KBM-7 (cell line): Measurements from ENCODE around the gene NXNL1.
A peak's percentile ranks its signal among the peaks of the same experiment; 100 is the strongest.

Experiments
- DNase-seq: peaks from one replicate; pipeline ENCODE4 v3.0.0-alpha.2; 2015
- in situ Hi-C: fragments of 300-500 bp; cut with MboI; formaldehyde crosslinking; loops from 2 replicates; pipeline ENCODE4 v1.14.3; 2020; ENCODE audit warnings: low sequenced_read_pairs, low pct_unique_long_range_greater_than_20kb, mixed read lengths

NXNL1 gene

DNA sequence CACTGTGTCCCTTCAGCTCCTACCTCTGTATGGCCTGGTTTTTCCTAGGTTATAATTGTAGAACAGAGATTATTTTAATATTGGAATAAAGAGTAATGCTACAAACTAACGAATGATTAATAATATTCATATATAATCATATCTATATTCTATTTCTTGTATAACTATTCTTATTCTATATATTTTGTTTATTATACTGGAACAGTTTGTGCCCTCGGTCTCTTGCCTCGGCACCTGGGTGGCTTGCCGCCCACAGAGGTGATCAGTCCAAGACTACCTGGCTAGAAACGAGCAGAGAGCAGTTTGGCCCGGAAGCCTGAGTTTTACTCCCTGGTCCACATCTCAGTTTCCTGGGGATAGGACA lies 5.7 kb upstream of the NXNL1 start:
- in situ Hi-C loops = no loop called here
- DNase-seq = no peak

DNA sequence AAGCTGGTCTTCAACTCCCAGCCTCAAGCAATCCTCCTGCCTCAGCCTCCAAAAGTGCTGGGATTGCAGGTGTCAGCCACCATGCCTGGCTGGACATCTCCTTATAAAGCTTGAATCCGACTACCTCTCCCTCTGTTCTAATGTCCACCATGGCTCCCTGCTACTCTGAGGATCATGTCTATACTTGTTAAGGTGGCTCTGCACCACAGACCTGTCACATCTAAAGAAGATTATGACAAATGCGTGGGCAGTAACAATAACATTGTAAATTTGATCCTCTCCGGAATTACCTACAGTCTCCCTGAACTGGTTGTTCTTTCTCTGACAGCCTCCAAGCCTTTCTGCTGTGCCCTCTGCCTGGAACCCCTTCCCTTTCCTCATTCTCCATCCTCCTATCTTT lies 1.8 kb downstream of the NXNL1 start:
- DNase-seq = no peak
- in situ Hi-C loops = no loop called here

DNA sequence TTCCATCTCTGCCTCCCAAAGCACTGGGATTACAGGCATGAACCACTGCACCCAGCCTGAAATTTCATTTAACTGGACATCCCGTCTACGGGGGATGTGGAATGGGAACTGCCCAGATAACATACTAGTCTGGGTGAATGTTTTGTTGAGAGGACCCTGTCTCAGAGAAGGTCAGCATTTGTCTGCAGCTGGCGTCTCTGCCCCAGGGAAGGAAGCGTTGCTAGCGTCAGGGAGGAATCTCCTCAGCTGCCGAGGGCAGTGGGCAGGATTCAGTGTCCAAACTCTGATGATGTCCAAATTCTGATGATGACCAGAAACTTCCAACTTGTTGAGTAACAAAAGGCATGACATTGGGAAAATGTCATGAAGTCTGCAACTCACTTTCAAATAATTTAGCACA lies 3.1 kb downstream of the NXNL1 start:
- in situ Hi-C loops = no loop called here
- DNase-seq = no peak

DNA sequence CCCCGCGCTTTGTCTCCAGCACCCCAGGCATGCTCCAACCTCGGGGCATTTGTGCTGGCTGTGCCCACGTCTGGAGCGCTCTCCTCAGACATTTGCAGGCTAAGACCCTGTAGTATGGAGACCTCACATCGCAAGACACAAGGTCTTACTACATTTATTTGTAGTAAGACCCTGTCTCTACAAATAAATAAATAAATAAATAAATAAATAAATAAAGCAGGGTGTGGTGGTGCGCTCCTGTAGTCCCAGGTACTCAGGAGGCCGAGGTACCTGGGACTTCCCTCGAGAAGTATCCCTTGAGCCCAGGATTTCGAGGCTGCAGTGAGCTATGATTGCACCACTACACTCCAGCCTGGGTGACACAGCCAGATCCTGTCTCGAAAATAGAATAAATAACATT lies 4.6 kb downstream of the NXNL1 start:
- DNase-seq = no peak
- in situ Hi-C loops = no loop called here

DNA sequence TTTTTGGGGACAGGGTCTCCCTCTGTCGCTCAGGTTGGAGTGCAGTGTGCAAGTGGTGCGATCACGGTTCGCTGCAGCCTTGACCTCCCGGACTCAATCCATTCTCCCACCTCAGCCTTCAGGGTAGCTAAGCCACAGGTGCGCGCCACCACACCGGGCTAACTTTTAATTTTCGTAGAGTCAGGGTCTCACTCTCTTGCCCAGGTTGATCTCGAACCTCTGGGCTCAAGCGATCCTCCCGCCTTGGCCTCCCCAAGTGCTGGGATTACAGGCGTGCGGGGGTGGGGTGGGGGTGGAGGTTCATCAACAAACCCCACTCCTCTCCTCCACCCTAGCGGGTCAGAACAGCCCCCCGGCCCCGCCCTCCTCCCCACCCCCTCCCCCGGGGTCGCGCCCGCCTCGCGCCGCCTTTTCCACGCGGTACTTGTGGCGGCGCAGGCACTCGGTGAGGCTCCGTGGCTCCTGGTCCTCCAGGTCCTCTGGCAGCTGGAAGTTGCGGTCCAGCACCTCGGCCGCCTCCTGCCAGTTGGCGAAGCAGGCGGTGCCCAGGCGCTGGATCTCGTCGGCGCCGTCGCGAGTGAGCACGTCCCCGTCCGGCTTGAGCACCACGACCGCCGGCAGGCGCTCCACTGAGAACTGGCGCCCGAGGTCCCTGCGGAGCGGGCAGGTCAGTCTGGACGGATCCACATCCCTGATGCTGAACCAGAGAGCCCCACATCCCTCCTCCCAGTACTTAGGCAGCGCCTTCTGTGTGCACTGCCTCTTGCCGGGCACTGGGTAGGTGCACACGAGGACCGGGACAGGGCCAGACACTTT lies 5.2 kb downstream of the NXNL1 start:
- DNase-seq = no peak
- in situ Hi-C loops = no loop called here

DNA sequence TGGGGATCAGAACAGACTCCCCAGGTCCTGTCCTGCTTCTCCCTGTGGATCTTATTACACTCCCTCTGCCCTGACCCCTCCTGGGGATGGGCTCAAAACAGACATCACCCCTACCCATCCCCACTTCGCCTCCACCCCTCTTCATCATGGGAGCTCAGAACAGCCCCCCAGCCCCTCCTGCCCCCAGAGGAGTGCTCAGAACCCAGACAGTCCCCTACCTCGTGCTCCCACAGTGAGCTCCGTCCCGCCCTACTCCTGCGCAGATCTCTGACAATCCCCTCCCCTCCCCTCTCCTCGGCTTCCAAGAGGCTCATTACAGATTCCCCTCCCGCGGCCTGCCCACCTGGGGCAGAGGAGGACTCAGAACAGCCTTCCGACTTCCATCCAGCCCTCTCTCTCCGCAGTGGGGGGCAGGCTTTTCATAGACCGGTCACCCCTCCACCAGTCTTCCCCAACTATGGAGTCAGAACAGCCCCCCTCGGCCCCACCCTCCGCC lies 6.1 kb downstream of the NXNL1 start:
- in situ Hi-C loops = no loop called here

DNA sequence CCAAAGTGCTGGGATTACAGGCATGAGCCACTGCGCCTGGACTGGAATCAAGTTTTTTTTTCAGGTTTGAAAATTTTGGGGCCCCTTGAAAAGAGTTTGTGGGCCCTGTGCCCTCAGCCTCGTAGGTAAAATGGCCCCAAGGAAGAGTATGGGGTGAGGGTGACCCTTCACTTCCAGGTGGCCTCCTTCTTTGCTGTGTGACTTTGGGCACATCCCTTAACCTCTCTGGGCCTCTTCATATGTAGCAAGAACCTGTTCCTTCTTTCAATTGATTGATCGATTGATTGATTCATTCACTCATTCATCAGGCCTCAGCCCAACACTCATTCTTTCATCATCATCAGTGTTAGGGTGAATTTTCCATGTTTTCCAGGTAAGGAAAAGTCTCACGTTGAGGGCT lies 8.9 kb downstream of the NXNL1 start:
- in situ Hi-C loops = no loop called here
- DNase-seq = no peak

More for the DNA sequence above, 6.1 kb downstream of the NXNL1 start:
- no peak for DNase-seq

DNA sequence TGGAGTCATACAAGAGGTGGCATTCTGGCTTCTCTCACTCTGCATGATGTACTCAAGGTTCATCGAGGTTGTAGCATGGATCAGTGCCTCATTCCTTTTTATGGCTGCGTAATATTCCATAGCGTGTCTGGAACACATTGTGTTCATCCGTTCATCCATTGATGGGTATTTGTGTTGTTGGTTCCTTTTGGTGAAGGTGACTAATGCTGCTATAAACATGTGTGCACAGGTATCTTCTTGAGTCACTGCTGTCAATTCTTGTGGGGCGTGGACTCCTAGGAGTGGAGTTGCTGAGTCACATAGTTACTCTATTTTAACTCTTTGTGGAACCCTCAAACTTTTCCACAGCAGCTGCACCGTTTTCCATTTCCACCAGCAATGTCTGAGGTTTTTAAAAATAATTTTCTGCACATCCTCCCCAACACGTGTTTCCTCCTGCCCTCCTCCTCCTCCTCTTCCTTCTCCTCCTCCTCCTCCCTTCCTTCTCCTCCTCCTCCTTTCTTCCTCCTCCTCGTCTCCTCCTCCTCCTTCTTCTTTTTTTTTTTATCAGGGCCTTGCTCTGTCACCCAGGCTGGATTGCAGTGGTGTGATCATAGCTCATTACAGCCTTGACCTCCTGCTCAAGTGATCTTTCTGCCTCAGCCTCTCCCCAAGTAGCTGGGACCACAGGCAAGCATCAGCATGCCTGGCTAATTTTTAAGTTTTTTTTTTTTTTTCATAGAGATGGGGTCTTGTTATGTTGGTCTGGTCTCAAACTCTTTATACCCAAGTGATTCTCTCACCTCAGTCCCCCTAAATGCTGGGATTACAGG lies 10.3 kb downstream of the NXNL1 start:
- in situ Hi-C loops = no loop called here
- DNase-seq = peak; percentile 86

DNA sequence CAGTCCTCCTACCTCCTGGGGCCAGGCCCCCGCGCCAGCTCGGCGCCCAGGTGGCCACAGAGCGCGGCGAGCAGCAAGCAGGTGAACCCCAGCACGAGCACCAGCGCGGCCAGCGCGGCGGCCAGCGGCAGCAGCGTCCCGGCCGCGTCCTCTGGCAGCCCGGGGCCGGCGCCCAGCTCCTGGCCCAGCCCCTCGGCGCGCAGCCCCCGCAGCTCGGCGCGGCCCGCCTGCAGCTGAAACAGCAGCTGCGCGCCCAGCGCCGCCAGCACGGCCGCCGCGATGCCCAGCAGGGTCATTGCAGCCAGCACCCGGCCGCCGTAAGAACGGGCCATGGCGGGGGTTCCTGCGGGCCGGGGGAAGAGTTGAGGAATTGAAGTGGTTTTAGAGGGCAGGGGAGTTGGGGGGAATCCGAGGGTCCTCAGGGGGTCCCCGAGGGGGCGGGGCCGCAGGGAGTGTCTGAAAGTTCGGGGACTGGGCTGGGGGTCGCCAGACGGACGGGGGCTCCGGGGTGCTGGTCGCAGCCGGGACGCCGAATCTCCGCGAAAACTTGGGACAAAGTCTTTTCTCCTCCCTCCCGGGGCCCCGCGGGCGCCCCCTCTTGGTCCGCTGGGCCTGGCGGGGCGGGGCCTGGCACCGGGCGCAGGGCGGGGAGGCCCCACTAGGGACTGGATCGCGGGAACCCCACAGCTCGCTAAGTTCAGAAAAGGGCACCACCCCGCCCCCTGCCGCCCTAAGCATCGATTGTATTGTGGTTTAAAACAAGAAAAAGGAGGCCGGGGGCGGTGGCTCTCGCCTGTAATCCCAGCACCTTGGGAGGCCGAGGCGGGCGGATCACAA lies 12.4 kb downstream of the NXNL1 start, which contains the start of gene TMEM221:
Gene TMEM221, minus strand, starts transcription at position 538 of the 837 bp plus-strand sequence. Its CDS starts 206 bp downstream, at position 332.
- in situ Hi-C loops = no loop called here
- peak; percentile 68 for DNase-seq

DNA sequence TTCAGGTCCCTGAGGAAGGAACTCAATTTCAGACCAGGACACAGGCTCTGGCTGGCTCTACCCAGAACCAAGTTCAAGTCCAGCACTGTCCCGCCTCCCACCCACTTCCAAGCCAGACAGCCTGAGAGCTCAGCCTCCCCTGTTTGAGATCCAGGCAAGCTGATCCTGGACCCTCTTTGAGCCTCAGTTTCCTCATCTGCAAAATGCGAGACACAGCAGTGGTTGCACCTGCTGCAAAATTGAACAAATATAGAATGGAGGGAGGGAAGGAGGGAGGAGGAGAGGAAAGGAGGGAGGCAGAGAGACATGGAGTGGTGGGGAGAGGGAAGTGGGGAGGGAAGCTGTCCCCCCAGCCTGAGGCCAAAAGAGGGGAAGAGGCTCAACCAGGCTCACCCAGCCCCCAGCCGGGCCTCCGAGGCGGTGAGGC lies 13.0 kb downstream of the NXNL1 start:
- in situ Hi-C loops = no loop called here
- peak; percentile 43 for DNase-seq

DNA sequence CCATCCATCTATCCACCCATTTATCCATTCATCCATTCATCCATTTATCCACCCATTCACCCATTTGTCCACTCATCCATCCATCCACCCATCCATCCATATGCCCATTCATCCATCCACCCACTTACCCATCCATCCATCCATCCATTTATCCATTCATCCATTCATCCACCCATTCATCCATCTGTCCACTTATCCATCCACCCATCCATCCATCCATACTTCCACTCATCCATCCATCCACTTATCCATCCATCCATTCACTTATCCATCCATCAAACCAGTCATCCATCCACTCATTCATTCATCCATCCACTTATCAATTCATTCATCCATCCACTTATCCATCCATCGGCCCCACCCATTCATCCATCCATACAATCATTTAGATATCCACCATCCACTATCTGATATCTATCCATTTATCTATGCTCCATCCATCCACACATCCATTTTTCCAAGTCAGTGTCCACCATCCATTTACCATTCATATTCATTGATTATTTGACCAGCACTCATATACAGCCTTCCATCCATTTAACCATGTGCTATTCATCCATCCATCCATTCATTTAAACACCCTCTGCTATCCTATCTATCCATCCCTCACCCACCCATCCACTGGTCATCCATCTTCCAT lies 15.1 kb downstream of the NXNL1 start:
- in situ Hi-C loops = no loop called here
- DNase-seq = no peak

DNA sequence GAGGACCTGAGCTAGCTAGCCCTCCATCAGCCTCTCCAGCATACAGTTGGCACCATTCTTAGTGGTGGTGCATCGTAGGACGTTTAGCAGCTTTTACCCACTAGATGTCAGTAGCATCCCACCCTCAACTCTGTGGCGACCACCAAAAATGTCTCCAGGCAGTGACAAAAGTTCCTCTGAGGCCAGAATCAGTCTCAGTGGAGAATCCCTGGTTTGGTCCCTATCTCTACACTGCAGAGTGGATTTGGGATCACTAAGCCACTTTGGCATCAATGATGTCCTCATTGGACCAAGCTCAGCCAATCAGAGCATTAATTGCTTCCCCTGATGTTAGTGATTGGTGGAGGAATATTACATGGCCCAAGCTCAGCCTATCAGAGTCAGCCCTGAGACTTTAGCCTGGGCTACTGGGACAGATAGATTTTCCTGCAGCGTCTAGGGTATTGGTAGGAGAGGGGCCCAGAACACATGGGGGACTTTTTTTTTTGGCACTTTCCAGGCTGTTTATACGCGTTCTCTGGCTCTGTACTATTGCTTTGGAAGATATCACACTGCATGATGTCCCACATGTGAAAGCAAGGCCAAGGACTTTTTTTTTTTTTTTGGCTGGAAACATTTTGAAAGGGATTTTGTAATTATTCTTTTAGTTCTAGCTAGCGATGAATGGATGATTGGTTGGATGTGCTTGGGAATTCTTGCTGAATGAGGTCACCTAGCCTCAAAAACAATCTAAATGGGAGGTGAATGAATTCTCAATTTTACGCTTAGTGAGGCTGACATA lies 19.3 kb downstream of the NXNL1 start:
- in situ Hi-C loops = no loop called here
- DNase-seq = peak; percentile 76

DNA sequence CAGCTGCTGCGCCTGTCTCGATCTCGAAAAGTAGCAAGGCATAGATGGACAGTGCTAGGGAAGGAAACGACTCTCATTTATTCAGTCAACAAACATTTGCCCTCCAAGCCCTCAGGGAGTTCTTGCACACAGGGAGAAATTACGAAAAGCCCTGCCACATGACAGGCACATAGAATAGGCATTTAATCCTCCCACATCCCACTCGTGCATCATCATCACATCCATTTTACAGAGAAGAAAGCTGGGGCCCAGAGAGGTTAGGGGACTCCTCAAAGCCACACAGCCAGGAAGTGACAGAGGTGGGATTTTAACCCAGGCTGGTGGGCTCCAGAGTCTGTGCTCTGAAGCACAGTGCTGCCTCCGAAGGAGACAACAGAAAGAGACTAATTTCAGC lies 23.9 kb downstream of the NXNL1 start:
- in situ Hi-C loops = no loop called here
- DNase-seq = no peak

DNA sequence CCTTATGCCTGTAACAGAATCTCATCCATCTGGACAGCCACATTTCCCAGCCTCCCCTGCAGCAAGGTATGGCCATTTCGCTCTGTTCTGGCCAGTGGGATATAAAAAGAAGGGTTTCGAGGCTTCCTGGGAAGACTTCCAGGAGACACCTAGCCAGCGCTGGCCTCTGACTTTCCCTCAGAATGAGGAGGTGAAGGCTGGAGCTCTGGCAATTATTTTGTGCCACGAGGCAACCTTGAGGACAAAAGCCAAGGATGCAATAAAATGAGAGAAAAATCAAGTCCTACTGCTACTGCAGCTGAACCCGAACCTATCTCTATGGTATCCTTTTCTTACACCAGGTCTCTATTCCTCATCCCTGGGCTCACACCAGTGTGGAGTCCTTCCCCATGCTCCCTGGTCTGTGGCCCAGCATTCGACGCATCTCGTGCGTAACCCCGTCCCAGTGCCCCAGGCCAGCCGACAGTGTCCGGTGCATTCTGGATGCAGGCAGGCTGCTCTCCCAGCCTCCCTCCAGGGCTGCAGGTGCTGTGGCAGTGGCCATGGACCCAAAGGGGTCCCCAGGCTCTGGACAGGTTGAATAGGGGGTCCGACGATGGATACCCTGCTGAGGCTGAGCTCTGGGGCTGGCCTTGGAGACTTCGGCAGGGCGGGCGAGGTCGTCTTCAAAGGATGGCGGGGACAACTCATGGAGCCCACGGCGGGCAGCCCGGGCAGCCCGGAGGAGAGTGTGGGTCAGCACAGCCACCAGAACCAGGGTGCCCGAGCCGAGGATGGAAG lies 24.4 kb downstream of the NXNL1 start:
- no peak for DNase-seq
- in situ Hi-C loops = no loop called here

DNA sequence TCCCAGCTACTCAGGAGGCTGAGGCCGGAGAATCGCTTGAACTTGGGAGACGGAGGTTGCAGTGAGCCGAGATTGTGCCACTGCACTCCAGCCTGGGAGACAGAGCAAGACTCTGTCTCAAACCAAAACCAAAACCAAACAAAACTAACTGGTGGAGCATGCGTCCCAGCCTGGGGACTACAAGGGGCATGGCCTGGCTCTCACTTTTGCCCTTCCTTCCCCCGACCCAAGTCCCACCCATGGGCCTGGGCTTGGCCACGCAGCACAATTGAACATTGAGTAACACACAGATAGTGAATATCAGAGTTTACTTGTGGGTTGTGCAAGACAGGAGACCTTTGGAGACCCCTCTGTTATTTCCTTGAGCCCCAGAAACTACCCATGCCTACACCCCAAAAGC lies 25.5 kb downstream of the NXNL1 start:
- no peak for DNase-seq
- in situ Hi-C loops = no loop called here

DNA sequence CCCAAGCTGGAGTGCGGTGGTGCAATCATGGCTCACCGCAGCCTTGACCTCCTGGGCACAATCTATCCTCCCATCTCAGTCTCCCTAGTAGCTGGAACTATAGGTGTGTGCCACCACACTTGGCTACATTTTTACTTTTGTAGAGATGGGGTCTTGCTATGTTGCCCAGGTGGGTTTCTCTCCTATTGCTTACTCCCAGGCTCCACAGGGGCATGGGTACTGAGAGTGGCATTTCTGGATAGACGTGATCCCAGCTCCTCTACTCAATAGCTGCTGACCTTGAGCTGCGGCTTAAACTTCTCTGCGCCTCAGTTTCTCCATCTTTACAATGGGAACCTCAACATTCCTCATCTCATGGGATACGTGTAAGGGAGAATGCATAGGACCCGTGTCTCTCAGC lies 29.3 kb downstream of the NXNL1 start:
- DNase-seq = no peak
- in situ Hi-C loops = no loop called here

DNA sequence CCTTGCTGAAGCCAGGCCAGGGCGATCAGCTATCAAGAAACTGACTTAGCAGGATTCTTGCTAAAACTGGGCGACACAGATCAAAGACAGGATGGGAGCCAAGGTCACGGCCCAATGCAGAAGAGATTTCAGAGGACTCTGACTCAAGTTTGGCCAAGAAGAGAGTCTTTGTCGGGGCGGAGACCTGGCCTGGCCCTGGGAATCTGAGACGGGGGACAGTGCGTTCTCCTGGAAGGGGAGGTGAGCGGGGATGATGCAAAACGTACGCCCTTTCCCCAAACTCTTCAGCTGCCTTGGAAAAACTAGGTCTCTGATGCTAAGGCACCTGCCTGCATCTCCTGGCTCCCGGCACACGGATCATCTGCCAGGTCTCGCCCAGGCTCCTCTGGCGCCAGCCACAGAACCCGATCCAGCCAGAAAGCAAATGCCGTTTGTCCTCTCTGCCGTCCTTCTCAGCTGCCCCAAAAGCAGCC lies 31.0 kb downstream of the NXNL1 start:
- in situ Hi-C loops = no loop called here
- DNase-seq = no peak
